HG02571 (cell line): ENCODE data around the gene COBLL1.

Source experiments
- ATAC-seq: cut with Tn5 transposase; IDR thresholded peaks from one replicate; pipeline ENCODE4 v1.9.1; 2021; ENCODE audit warnings: mild to moderate bottlenecking, moderate library complexity; ENCODE audit not compliant: unreplicated experiment

The COBLL1 gene

DNA sequence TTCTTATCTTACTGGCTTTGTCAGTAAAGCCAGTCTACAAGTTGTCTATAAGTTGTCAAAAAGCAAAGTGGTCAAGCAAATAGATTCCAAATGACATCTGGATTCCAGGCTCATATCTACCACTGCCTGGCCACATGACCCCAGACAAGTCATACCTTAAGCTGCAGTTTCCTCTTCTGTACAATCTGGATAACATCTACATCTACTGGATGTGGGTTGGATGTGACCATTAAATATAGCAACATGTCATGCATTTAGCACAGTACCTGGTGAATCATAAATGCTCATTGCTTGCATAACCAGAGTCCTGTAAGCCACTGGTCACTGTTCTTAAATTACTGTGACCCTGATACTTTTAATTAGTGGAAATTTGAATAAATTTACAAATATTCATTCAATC lies 16.8 kb downstream of the COBLL1 start:
- ATAC-seq, result no peak

DNA sequence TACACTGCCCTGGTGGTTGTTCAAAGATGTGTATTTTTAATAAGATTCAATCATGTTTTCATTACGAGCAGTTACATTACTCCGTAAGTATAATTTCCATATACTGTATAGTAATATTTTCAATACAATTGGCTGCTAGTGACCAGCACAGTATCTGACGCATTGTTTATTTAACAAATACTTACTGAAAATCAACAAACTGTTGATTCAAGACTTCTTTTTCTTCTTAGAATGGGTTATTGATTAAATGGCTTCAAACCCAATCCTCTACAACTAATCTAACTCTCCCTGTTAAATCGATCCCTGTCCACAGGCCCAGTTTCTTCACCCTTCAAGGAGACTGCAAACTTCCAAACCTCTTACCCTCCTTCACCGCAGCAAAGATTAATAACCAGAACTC lies 18.5 kb downstream of the COBLL1 start:
- ATAC-seq, result no peak

DNA sequence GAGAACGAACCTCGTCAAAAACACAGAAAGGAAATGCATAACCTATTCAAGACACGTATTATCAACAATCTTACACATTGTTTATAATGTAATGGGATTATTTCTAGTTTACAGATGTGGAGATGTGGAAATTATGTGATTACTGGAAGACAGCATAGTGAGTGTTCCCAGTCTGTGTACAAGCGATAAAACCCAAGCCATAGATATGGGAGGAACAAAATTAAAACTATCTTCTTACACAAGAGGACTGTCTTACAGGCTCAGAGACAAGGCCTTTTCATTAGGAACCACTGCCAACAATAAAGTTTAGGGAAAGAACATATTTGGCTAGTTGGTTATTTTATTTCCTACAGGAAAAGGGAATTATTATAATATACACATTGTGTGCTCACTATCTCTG lies 20.3 kb downstream of the COBLL1 start:
- no peak for ATAC-seq

DNA sequence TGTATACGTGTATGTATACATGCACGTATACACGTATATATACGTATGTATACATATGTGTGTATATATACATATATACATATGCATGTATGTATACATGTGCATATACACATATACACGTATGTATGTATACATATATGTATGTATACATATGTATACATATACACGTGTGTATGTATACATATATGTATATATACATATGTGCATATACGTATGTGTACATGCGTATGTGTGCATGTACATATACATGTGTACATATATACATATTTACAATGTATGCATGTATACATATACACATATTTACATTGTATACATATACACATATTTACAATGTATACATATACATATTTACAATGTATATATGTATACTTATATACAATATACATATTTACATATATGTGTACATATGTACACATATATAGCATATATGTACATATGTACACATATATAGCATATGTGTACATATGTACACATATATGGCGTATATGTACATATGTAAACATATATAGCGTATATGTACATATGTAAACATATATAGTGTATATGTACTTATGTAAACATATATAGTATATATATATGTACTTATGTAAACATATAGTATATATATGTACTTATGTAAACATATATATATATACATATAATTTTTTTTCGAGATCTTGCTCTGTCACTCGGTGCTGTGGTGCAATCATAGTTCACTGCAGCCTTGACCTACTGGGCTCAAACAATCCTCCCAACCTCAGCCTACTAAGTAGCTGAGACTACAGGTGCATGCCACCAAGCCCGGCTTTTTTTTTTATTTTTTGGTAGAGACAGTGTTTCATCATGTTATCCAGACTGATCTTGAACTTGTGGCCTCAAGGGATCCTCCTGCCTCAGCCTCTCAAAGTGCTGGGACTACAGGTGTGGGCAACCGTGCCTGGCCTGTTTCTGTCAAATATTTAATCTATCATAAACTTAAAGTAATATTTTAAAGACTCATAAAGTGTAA lies 23.2 kb downstream of the COBLL1 start:
- no peak for ATAC-seq

DNA sequence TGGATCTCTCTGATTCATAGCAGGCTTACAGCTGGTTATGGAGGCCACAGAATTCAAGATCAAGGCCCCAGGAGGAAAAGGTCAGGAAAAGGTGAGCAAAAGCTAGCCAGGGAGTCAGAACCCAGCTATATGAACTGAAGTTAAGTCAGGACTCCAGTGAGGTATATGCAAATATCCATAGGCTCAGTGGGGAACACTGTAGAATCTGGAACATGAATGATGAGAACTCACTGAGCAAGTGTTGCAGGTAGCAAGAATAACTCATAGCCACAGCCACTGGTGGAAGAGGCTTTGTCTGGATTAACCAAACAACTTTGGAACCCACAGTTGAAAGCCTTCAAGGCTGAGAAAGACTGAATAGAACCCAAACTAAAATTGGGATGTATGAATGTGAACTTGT lies 24.7 kb downstream of the COBLL1 start:
- ATAC-seq, result no peak

DNA sequence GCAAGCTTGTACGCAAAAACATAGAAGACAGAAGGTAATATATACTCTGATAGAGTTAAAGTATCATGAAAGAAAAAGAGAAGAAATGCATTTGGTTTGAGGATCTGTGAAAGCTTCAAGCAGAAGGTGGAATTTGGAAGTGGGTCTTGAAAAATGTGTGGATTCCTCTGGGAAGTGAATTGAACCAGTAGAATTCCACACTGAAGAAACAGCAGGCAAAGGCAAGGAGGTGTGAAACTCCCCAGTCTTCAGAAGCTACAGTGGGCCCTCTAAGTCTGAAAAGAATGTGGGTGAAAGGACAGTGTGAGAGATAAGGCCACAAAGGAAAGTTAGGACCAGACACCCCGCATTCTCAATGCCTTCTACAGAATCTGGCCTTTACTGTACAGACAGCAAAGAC lies 25.6 kb downstream of the COBLL1 start:
- no peak for ATAC-seq

DNA sequence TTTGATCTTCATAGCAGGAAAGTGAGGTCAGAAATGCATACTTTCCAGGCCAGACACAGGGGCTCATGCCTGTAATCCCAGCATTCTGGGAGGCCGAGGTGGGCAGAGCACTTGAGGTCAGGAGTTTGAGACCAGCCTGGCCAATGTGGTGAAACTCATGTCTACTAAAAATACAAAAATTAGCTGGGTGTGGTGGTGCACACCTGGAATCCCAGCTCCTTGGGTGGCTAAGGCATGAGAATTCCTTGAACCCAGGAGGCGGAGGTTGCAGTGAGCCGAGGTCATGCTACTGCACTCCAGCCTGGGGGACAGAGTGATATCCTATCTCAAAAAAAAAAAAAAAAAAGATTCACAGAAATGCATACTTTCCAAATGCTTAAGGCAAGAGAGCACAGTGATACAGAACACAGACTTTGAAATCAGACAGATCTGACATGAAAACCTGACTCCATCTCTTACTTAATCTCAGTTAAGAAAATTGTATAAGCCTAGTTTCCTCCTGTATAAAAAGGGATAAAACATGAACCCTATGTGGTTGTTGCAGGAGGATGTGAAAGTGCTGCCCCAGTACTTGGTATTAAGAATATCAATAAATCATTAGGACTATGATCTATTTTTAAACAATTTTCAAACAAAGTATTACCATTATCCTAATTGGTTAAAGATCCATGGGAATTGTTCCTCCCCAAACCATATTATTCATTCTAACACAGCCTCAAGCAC lies 26.4 kb downstream of the COBLL1 start:
- ATAC-seq, result no peak

DNA sequence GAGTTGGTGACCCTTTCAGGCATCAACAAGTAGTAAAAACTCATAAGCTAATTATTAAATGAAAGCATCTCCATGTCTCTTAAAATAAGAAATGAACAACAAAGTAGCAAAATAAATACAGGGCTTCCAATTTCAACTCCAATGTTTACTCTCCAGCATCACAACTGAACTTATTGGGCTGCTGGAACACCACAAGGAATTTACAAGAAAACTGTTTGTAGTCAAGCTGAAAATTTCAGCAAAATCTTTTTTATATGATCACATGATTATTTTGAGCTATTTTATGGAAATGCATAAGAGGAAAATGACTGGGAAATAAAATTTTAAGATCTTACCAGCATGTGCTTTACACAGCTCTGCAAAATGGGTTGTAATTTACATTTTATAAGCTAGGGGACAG lies 28.1 kb downstream of the COBLL1 start:
- no peak for ATAC-seq

DNA sequence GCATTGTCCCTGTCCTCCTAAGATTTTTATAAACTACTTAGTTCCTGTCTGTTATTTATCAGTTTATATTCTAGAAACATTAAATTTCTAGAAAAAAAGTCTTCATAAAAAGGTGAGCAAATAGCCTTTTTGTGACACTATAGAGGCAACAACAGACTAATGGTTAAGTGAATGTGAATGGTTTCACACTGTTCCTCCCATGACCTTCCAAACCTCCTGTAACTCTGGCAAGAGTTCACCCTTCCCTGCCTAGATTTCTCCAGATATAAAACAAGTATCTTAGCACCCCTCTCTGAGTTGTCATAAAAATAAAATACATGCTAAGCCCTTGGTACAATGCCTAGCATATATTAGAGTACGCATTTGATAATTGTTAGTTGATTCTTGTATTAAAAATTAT lies 29.2 kb downstream of the COBLL1 start:
- ATAC-seq, result no peak

DNA sequence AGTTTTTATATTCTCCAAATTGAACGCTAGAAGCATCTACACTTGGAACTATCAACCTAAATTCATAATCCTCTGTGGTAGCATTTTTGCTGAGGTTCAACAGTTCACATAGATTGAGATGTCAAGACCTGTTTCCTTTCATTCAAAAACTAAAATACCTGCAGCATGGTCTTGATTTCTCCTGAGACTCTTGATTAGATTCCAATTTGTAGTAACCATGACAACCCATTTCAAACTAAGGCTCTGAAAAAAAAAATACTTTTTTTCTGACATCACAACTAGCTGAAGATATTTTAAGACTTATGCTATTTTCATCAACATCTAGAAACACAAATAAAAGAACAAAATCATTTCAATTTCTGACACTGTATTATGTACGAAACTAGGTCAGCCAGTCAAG lies 29.8 kb downstream of the COBLL1 start:
- ATAC-seq, result no peak

DNA sequence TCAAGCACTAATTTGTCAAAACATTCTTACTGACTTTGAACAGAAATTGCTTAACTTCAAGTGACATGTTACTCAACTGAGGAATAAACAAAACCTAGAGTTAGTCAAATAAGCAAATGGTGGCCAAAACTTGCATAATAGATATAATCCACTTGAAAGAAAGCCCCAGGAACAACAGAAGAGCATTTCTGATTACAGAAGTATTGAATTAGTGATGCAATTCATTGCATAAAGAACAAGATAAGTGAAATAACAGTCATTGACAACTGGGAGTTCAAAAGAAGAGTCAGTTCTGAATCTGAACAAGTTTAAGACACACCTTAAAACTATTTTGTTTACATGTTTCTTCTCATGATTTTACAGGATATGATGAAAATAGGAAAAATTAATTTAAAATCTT lies 30.8 kb downstream of the COBLL1 start:
- ATAC-seq, result no peak

DNA sequence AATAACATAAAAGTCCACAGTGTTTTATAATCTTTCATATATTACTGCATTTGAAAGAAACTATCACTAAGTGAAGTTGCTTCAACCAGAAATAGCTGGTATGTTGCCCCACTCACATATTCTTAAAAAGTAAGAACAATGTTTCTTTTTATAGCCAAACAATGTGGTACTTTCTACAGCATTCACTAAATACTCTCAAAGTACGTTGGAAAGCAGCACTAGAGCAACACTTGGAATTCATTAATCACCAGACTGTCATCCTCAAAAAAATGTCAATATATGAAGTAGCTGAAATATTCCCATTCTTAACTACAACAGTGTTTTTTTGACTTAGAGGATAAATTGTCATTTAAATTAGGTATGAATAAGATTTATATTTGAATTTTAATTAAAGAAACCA lies 32.8 kb downstream of the COBLL1 start:
- no peak for ATAC-seq

DNA sequence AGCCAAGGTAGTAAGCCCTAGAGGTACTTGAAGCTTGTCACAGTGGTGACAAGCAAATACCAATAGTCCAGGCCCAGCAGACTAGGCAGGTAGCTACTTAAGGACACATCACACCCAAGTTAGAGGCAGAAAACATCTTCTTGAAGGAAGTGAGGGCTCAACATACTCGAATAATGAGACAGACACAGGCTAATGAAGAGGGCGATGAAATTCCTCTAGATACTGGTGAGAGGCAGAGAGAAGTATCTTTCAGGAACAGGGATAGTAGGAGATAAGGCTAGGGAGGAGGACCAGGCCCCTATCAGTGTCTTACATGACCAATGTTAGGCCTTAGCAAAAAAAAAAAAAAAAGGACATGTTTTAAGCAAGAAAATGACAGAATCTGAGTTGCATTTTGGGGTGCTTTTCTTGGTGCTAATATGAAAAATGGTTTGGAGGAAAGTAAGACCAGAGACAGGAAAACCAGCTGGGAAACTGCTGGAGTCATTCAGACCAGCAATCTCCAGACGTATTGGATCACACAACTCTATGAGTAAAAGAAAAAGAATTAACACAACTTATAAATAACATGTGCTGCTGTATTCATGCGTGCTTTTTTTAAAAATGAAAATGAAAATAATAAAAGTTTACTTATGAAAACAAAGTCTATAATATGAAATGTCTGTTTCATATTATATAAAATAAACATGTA lies 37.7 kb downstream of the COBLL1 start:
- ATAC-seq, result no peak

DNA sequence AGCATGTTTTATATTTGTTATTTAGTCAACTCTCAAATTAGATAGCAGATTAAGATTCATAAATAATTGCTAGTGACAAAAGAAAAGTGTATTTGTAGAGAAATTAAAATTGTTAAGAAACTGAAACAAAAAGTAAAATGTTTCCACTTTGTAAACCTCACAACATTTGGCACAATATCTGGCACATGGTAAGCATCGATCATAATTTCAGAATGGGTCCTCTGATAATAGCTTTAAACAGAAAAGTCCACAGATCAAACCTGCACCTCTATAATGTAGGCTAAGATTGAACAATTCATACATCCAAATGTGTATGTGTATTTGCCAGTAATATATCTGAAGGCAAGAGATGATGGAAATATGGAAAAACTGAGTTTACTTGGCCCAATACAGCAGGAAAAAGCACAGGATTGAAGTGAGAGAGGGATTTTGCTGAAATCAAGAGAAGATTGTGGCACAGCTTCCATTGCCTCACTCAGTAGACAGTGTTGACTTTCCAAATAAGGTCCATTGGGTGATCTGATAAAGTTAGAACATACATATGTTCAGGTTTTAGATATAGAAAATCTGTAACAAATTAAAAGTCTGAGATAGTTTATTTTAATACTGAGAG lies 39.4 kb downstream of the COBLL1 start:
- no peak for ATAC-seq

DNA sequence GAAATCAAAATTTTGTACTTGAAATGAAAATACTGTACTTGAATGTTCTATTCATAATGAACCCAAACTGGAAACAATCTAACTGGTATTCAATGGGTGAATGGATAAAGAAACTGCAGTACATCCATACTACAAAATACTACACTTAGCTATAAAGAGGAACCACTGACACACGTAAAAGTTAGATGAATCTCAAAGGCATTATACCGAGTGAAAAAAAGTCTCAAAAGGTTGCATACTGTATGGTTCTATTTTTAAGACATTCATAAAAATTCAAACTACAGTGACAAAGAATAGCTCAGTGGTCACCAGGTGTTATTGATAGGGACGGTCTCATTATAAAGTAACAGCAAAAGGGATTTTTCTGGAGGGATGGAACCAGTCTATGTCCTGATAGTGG lies 41.1 kb downstream of the COBLL1 start:
- ATAC-seq, result no peak

DNA sequence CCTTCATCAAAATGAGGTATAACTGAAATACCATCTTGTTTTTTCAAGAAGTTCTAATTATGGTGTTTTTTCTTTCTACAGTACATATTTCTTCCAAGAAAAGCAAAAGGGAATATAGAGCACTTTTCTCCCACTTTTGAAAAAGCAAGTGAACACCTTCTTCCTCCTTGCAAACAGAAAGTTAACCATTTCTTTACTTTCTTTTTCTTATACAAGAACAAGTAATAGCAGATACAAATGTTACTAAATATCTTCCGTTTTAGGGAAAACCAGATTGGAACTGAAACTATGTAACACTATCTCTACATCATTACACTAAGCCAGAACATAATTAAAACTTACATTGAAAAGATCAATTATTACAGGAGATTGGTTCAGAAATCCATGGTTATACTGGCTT lies 44.0 kb downstream of the COBLL1 start:
- no peak for ATAC-seq

DNA sequence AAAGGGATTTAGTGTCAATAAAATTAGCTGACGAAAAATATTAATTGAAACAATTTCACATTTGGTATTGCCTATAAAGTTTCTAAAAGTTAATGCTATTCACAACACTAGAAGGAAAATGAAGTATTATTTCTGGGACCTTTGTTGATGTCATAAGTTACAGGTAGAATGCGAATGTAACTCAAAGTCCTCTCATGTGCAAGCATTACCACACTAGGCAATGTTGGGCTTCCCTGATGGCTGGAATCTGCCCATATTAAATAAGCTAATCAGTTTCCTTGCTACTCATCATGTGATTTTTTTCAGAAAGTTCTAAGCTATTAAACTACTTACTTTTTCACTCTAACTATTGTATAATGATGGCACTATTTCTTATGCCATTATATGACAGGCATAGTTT lies 44.6 kb downstream of the COBLL1 start:
- ATAC-seq, result no peak

DNA sequence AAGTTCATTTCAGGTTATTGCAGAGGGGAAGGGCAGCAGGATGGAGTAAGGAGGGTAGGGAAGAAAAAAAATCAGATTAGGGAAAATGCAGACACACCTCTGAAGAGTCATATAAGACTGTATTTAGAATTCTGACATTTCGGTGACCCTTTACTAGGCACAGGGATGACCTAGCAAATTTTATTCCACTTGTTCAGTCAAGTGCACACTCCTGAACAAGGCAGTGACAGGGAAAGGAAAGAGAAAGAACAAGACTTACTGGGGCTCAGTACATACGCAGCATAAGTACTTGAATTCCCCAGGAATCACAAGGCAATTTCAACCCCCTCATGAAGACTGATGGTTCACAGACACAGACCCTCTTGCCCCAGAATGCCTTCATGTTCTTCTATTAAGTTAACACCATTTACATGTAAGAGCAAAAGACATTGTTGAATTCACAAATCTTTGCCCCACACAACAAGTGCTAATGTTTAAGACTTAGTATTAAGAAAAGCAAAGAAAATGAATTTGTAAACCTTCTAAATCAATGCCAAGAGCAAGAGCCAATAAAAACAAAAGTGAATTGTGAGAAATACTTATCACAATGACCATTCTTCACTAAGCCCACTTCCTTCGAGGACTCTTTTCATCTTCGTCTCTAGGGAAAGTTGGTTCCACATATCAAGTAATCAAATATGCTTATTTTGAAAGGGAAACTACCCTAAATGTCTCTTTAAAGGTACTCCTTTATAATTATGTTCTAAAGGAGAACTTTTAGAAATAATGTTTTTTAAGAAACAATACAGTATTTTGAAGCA lies 47.0 kb downstream of the COBLL1 start:
- no peak for ATAC-seq

DNA sequence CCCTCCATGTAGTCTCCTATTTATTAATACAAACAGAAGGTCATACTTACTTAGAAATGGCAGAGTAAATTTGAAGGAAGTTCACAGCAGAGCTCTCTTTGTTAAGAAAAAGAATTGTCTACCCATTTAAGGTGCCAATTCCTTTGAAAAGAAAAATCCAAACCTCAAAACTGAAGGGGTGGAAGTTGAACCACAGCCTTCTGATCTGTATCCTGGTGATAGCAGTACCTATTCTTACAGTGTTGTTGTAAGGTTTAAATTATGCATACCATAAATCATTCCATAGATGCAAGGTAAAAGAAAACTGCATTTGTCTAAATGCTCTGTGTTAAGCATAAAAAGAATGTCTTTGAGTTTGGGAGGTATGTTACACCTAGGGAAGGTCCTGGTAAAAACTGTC lies 47.6 kb downstream of the COBLL1 start:
- ATAC-seq, result no peak

DNA sequence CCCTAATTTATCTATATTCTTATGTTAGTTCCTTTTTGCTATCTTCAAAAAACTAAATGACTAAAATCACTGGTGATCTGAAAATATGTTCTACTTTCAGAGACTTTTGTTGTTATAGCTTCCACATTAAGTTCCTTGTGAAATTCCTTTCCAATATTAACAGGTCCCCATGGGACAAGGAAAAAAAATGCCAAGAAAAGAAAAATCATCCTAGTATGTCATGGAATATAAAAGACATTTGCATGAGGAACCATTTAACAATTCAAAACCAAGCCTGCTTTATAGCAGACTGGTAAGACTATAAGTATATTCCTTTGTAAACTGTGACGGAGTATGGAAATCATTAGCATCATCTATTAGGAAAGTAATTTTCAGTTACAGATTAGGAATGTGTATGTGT lies 48.1 kb downstream of the COBLL1 start:
- ATAC-seq, result no peak
